ENCODE measurements around the gene GRAMD2A. TPM values are rescaled to one million over a fixed set of nuclear protein-coding genes. Genes with fewer than 3 reads are reported as not detected.
A peak's percentile ranks its signal among the peaks of the same experiment; 100 is the strongest.

Gene GRAMD2A
- total RNA-seq, 3 donors from 2014 or later = 0.98 to 8.0 (median 2.5) TPM

GRCh38 chr15:72162569-72162968 is 35.0 kb downstream of the GRAMD2A start:
- Histone ChIP-seq H3K4me1 (ENCODE audit: low read depth) (no peaks in the 10 kb centered on the region), H3K36me3 (ENCODE audit: low read depth) (no peaks in the 10 kb centered on the region), H3K9me3 (no peaks in the 10 kb centered on the region), H3K4me3 (no peak overlapping the region)
- ATAC-seq (no peak), DNase-seq (no peak)
- intact Hi-C loops (cut with DNase I, micrococcal nuclease) = no loop called here
- TF ChIP-seq, protein P1, sequence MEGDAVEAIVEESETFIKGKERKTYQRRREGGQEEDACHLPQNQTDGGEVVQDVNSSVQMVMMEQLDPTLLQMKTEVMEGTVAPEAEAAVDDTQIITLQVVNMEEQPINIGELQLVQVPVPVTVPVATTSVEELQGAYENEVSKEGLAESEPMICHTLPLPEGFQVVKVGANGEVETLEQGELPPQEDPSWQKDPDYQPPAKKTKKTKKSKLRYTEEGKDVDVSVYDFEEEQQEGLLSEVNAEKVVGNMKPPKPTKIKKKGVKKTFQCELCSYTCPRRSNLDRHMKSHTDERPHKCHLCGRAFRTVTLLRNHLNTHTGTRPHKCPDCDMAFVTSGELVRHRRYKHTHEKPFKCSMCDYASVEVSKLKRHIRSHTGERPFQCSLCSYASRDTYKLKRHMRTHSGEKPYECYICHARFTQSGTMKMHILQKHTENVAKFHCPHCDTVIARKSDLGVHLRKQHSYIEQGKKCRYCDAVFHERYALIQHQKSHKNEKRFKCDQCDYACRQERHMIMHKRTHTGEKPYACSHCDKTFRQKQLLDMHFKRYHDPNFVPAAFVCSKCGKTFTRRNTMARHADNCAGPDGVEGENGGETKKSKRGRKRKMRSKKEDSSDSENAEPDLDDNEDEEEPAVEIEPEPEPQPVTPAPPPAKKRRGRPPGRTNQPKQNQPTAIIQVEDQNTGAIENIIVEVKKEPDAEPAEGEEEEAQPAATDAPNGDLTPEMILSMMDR (IDR thresholded peaks at IDR 0.05) = no peak

- Histone ChIP-seq H3K9me3 (no peaks in the 10 kb centered on the region), H3K36me3 (ENCODE audit: low read depth) (no peaks in the 10 kb centered on the region), H3K4me3 (no peak overlapping the region), H3K4me1 (ENCODE audit: low read depth) (peaks cover 3% of the 10 kb centered on the region)
- ATAC-seq = no peak
- DNase-seq = no peak
- TF ChIP-seq, protein P1 (IDR thresholded peaks at IDR 0.05) = no peak
- intact Hi-C loops (cut with DNase I, micrococcal nuclease) = no loop called here
Measured at GRCh38 chr15:72161361-72162132, 36.0 kb downstream of the GRAMD2A start.

- TF ChIP-seq, protein P1 (IDR thresholded peaks at IDR 0.05) = no peak
- intact Hi-C loops (cut with DNase I, micrococcal nuclease) = no loop called here
Measured at GRCh38 chr15:72160696-72161245, 36.8 kb downstream of the GRAMD2A start.

GRCh38 chr15:72156928-72157327 is 40.7 kb downstream of the GRAMD2A start:
- peaks cover 20% of the 10 kb centered on the region for H3K4me1 ChIP-seq (ENCODE audit: low read depth)
- no peaks in the 10 kb centered on the region for H3K9me3 ChIP-seq
- intact Hi-C loops (cut with DNase I, micrococcal nuclease) = no loop called here
- H3K4me3 ChIP-seq = no peak overlapping the region
- H3K36me3 ChIP-seq (ENCODE audit: low read depth) = no peaks in the 10 kb centered on the region
- no peak for DNase-seq
- TF ChIP-seq, protein P1 (IDR thresholded peaks at IDR 0.05) = no peak
- no peak for ATAC-seq

More at GRCh38 chr15:72160696-72161245, 36.8 kb downstream of the GRAMD2A start:
- ATAC-seq (no peak), DNase-seq (no peak)
- H3K9me3 ChIP-seq = no peaks in the 10 kb centered on the region
- no peak overlapping the region for H3K4me3 ChIP-seq
- H3K36me3 ChIP-seq (ENCODE audit: low read depth) = no peaks in the 10 kb centered on the region
- H3K4me1 ChIP-seq (ENCODE audit: low read depth) = peaks cover 3% of the 10 kb centered on the region

DNA sequence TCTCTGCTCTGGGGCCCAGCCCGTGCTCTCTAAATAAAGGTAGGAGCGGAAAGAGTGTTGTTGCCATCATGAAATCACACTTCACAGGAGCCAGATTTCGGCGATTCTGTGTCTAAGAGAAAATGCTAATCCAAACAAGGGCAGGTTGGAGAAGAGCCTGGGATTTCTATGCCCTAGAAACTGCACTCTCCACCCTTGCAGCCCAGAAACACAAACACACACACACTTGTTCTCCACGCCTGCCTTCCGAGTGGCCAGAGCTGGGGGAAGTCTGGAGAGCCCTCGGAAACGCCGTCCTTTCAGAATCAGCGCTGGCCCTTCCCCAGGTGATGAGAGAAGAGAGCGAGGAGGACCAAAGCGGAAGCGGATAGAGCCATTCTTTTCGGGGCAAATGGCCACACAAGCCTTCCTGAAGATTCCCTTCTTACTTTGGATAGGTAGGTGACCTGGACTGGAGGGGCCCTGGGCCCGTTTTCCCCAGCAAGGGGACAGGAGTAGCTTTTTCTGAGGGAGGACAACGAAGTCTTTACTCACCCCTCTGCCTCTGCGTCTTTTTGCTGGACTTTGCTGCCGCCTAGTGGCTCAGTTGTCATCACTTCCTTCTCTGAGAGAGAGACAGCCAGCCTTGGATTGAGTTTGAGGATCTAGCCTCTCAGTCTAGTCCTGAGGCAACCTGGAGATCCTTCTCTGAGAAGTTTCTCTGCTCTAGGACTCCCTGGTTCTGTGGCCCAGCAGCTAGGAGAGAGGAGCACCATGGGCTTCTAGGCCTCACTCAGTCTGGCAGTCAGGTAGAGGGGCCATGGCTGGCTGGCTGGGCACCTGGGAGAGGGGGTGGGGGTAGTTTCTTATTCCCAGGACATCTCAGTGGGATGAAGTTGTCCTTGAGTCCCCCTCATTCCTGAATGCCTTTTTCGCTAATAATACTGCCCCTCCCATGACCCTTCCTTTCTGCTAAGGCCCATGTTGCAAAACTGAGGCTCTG is 41.7 kb downstream of the GRAMD2A start:
- Histone ChIP-seq H3K9me3 (no peaks in the 10 kb centered on the region), H3K4me1 (ENCODE audit: low read depth) (peaks cover 20% of the 10 kb centered on the region), H3K4me3 (peak overlapping the region; percentile 10), H3K36me3 (ENCODE audit: low read depth) (no peaks in the 10 kb centered on the region)
- TF ChIP-seq, protein P1 (IDR thresholded peaks at IDR 0.05) = peak; percentile 58
- DNase-seq = peak; percentile 83 to 95 (median 92)
- peak; percentile 89 for ATAC-seq
- intact Hi-C loops (cut with DNase I, micrococcal nuclease) = no loop called here

All from mucosa of descending colon (tissue), 3 donors.